ENCODE results near the gene ANKRD6.

Gene ANKRD6

DNA sequence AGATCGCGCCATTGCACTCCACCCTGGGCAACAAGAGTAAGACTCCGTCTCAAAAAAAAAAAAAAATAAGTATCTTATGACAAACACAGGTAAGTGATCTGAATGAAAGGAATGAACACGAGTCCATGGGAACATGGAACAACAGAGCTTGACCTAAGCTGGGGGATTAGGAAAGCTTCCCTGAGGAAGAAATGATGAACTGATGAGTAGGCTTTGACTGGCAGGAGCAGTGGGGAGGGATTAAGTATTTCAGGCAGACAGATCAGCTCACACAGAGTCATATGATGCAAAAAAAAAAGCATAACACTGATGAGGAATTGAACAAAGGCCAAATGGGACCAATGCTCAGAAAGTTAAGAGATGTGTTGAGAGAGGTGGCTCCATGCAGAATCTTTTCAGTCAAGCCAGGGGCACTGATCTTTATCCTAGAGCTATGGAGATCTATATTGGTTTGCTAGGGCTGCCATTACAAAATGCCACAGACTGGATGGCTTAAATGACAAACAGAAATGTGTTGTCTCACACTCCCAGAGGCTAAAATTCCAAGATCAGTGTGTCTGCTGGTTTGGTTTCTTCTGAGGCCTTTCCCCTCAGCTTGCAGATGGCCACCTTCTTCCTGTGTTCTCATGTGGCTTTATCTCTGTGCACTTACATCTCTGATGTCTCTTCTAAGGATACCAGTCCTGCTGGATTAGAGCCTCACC, 85.6 kb downstream of the ANKRD6 start:
- no peak for DNase-seq

DNA sequence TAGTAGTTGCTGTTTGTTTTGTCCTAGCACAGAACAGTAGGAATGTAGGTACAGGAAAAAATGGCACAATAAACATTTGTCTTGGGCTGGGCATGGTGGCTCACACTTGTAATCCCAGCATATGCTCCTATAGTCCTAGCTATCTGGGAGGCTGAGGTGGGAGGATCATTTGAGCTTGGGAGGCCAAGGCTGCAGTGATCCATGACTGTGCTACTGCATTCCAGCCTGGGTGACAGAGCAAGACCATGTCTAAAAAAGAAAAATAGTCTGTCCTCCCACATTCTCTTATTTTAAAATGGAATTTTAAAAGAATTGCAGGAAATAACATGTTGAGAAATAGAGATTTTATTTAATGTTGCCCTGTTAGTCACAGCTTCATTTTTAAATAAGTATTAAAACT, 87.8 kb downstream of the ANKRD6 start:
- no peak for DNase-seq

DNA sequence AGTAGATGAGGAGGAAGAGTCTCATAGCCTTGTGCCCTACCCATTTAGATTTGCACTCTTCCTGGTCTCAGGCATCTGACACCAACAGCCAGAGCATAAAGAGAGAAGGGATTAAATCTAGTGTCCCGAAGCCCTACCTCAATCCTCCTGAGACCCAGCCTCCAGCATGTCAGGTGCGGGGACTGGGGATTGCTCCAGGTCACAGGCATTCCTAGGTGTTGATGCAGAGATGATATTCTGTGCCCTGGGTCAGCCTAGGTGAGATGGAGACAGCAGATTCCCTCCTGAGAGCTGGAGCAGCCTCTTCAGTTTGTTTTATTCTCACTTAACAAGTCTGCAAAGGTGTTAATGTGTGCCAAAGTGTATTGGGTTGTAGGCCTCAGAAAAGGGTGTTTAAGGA, 89.8 kb downstream of the ANKRD6 start:
- no peak for DNase-seq

DNA sequence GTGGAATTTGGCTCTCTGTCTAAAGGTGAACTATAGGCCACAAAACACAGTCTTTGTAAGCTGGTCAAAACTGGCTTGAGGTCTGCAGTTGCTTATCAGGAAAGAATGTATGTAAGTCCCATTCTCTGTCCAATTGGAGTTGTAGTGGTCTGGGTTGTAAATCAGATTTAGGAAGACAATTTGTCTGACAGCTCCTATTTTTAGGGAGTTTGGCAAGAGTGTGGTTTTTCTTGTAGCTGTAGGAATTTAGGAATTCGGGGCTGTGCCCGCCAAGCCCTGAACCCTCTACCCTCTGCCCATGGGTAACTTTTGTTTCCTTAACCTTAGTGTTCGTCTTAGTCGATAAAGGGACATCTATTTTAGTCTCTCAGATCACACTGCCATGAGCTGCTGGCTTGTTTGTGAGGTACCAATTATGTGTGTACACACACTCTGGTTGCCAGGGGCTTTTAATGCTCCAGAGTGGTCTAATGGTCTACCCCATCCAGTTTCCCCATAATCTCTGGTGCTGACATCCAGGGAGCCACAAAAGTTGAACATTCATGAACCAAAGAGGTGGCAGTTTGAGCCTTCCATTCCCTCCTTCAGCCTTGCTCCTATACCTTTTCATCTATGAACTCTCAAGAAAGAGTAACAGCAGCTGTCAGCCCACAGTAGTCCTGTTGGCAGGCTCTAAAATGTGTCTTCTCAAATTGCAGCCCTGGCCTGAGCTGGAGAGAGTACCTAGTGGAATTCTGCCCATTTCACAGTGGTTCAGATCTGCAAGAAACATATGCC, 93.0 kb downstream of the ANKRD6 start:
- no peak for DNase-seq

DNA sequence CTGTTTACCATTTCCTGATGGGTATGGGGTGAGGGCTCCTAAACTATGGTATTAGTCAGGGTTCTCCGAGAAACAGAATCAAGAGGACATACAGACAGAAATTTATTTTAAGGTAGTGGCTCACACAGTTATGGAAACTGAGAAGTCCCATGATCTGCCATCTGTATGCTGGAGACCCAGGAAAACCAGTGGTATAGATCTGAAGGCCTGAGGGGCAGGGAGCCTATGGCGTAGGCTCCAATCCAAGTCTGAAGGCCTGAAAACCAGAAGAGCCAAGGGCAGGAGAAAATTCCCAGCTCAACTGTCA, 93.6 kb downstream of the ANKRD6 start:
- no peak for DNase-seq

DNA sequence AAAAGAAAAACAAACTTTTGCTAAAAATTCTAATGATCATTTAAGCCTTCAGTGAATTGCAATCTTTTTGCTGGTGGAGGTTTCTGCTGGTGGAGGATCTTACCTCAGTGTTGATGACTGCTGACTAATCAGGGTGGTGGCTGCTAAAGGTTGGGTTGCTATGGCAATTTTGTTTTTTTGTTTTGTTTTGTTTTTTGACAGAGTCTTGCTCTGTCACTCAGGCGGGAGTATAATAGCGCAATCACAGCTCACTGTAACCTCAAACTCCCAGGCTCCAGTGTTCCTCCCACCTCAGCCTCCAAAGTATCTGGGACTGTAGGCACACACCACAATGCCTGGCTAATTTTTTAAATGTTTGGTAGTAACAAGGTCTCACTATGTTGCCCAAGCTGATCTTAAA, 94.7 kb downstream of the ANKRD6 start:
- DNase-seq, result no peak

DNA sequence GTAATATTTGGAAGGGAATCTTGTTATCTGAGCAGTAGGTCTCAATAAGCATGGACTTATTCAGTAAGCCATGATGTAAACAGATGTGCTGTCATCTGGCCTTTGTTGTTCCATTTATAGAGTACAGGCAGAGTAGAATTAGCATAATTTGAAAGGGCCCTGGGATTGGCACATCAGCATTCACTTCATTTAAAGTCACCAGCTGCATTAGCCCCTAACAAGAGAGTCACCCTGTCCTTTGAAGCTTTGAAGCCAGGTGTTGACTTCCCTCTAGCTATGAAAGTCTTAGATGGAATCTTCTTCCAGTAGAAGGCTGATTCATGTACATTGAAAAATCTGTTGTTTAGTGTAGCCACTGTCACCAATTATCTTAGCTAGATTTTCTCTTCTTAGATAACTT, 95.9 kb downstream of the ANKRD6 start:
- no peak for DNase-seq

DNA sequence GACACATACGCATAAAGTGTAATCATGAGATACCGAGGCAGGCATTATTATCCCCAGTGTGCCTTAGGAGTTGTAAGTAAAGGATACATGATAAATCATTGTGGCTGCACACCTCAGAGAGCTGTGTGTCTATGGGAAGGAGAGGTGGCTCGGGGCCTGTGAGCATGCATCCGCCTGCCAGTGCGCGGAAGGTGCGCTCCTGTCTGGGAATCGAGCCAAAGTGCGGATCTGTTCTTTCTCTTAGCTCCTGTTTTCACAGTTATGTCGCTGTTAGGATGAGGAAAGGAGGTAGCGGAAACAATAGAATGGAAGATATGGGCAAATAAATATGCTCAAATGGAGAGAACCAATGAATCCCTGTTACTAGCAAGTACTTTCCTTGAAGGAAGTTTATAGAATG, 98.0 kb downstream of the ANKRD6 start:
- no peak for DNase-seq

DNA sequence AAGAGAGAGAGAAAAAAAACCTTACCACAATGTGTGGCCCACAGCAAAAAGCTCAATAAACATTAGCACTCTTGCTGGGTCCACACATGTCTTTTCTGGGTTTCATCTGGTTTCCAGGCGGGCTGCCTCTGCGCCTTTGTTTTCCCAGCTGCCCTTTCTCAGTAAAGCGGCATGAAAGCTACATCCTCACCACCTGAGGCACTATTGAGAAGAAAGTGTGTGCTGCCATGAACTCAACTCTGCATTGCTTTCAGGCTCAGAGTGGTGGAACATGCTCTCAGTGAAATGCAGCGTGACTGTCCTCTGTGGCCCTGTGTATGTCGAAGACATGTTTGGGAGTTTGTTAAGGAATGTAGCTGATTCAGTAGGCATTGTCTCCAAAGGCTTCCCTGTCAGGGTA, 103.3 kb downstream of the ANKRD6 start:
- no peak for DNase-seq

DNA sequence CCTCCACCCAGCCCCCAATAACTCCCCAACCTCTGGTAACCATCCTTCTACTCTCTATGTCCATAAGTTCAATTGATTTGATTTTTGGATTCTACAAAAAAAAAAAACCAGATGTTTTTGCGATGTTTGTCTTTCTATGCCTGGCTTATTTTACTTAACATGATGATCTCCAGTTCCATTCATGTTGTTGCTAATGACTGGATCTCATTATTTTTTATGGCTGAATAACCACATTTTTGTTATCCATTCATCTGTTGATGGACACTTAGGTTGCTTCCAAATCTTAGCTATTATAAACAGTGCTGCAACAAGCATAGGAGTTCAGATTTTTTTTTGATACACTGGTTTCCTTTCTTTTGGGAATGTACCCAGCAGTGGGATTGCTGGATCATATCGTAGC, 106.8 kb downstream of the ANKRD6 start:
- no peak for DNase-seq

DNA sequence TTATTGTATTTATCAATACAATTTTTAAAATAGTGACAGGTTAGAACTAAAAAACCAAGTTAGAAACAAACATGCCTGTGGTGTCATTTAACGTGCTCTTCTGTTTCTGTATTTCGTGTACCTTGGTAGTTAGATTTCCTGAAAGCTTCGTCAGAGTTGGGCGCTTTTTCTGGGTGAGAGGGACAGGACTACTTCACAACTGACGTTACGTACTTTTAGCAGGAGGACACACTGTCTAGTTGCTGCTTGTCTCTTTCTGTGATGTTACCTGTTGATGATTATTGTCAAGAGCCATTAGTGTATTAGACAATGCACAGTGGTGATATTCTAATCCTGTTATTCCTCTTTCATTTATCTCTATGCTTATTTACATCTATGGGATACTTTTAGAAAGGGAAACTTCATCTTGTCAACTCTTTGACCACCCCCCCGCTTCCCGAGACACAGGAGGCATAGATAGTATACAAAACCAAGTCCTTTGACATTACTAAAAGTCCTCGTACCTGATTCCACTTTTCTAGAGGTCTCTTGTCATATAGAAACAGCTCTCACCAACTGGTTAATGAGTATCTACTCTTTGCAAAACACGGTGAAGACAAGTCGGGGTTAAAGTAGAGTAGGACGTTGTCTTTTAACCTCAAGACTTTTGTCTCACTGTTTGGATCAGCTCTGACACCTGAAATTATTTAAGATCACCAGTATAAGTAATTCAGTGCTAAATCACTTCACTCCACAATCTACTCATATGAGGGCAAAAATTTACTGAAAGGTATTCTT, 109.3 kb downstream of the ANKRD6 start:
- no peak for DNase-seq

DNA sequence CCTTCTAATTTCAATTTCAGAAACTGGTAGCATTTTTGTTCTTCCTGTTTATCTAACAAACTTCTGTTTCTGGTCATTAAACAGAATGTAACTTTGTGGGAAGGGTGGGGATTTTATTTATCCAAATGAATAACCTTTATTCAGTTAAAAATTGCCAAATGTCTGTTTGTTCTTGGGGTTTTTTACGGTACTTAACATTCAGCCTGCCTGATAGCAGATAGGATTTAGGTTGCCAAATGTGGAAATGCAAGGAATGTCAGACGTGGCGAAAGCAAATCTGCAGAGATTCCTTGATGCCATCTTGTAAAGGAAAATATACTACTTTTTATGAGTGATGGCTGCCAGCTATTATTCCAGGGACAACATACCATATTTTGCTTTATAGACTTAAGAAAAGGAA, 109.9 kb downstream of the ANKRD6 start:
- no peak for DNase-seq

DNA sequence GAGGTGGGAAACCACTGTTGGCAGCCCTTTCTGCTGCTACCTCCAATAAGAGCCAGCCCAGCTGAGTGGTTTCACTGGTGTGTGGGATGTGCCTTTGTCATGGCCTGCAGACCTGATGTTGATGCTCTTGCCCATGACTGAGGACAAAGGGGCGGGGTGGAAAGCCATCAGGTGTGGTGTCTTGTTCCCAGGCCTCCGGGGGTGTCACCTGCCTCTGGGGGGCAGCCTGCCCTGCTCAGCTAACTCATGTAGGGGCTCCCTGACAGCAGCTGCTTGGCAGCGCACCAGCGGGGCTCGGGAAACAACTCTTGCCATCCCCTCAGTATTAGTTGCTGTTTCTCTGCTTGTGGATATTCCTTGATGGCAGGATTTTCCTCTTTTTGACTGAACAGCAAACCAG, 114.3 kb downstream of the ANKRD6 start:
- DNase-seq, result no peak

DNA sequence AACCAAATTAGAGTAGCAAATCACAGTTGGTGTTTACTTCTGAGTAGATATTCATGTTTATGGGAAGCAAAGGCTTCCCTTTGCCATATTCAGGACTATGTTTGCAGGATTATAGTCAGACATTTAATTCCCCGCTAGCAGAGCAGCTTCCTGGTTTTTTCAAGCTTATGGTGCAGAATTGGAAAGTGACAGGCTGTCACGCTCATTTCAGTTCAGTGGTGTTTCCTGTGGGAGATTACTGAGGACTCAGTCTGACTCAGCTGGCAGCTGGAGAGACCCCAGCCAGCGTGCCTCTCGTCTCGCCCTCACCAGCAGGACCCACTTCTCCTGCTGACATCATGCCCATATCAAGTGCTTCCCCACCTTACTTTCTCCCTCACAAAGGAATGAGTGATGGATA, 120.5 kb downstream of the ANKRD6 start:
- no peak for DNase-seq

DNA sequence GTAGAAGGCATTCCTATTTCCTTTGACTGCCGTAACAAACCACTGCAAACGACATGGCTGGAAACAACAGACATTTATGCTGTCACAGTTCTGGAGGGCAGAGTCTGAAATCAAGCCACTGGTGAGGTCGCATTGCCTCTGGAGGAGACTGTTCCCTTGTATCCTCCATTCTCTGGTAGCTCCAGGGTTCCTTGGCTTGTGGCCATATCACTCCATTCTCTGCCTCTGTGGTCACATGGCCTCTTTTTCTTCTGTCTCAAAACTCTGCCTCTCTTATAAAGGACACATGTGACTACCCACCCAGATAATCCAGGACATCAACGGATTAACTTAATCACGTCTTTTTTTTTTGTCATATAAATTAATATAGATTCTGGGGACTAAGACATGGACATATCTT, 121.2 kb downstream of the ANKRD6 start:
- DNase-seq, result no peak

DNA sequence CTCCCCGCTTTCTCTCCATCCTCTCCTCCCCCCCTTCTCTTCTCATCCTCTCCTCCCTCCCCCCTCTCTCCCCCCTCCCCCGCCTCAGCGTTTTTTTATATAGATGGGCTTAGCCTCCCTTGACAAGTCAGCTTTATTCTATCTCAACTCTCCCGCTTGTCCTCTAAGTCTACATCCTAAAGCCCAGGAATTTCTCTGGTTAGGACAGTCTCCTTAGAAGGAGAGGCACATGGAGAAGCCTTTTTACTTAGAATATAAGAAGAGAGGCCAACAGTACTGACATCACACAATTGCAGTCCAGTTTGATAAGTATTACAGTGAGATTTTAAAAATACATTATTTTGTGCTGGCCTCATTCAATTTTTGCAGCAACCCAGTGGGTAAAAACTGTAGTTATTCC, 122.1 kb downstream of the ANKRD6 start:
- no peak for DNase-seq

DNA sequence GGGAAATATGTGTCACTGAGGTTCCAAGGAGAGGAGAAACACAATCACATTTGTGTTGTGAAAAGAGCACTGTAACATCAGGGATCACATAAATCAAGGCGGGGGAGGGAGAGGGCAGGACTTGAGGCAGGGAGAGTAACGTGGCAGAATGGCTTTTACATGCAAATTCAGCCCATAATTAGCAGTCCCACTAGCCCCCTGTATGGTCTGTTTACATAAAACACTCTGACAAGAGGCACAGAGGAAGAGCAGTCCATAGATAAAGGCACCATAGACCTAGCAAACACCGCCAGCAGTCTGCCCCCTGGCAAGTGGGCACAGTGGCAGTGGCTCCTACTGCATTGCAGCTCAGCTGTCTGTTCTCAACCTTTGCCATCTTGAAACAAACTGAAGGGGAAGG, 122.9 kb downstream of the ANKRD6 start:
- DNase-seq, result no peak

DNA sequence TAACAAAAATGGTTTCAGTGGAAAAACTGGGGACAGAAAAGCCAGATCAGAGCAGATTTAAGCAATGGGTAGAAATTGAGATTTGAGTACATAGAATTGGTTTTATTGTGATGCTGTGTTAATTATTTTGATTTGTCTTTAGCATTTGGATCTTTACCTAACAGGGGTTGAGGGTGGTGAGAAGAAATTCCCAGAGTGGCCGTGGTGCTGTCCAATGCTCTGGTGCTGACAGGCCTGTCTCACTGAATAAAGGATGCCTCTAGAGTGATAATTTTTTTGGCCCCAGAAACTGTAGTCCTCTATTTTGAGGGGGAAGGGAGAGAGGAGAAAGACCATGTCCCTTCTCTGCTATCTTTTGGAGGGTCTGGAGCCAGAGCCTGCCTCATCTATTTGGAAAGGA, 126.5 kb downstream of the ANKRD6 start:
- no peak for DNase-seq

DNA sequence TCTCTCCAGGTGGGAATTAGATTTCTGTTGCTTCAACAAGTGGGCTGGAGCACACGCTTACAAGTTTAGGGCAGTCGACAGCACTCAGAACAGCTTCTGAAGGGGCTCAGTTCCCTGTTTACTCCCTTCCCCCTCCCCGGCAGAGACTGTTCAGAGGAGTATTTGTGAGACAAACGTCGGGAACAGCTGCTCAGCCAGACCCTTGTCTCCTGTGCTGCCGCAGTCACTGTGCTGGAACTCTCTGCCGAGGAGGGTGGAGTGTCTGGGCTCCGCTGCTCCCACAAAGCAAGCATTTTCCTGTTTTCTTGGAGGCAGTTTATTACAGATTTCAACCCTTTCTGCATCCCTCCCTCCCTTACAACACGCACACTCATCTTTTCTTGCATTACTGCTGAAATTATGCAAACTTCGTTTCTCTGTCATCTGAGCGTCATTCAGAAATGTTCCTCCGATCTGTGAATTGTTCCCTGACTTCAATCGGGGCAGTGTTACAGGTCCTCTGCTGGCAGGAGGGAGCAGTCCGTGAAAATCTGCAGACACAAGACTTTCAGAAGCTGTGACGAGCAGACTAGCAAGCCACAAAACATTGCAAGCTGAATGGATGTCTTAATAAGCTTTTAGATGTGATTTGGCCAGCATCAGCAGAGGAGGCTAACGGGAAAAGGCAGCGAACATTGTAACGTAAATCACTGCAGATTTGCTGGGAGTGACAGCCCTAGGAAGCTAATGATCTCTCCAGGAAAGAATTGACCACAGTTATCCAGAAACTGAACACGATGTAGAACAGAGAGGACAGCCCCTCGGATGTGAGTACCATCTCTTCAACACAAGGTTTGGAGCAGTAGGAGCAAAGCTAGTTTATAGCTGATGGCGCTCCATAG, 129.4 kb downstream of the ANKRD6 start:
- no peak for DNase-seq

DNA sequence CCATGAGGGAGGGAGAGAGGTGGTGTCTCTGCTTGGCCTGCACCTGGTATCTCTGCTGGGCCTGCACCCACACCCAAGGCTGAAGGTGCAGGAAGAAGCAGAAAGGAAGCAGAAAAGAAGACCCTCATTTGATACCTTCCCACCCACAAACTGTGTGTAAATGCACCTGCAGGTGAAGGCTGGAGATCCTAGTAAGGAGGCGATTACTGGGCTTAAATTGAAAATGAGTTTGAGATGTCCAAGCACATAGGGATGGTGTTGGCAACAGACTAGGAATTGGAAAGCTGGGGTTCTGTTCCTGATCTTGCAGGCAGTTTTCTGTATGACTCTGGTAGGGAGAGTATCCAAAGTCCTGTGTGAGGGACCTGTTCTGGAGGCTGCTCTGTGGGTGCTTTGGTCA, 130.9 kb downstream of the ANKRD6 start:
- DNase-seq, result no peak

DNA sequence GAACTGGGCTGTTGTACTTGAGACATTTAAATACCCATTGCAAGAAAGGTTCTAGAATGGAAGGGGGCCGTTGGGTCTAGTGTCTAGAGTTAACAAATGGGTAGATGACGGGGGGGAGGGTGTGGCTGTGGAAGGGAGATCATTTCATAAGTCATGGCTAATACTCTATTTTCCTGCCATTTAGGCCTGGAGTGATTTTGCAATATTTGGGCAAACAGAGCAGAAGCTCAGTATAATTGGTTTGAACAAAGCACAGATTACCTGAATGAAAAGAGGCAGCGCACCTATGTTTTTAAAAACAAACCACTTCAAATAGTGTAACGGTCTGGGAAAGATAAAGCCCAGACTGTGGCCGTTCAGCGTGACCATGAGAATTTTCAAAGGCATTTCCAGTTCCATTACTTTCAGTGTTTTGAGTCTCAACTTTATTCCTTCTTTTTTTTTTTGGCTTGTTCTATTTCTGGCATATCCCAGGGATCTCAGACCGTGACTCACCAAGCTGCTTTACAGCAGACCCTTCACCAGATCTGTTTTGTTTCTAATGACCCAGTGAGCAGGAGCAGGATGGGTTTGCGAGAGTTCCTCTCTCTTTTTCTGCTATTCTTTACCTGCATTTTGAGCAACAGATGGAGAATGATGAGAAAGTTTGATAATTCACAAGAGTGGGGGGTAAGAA, 131.9 kb downstream of the ANKRD6 start:
- no peak for DNase-seq

DNA sequence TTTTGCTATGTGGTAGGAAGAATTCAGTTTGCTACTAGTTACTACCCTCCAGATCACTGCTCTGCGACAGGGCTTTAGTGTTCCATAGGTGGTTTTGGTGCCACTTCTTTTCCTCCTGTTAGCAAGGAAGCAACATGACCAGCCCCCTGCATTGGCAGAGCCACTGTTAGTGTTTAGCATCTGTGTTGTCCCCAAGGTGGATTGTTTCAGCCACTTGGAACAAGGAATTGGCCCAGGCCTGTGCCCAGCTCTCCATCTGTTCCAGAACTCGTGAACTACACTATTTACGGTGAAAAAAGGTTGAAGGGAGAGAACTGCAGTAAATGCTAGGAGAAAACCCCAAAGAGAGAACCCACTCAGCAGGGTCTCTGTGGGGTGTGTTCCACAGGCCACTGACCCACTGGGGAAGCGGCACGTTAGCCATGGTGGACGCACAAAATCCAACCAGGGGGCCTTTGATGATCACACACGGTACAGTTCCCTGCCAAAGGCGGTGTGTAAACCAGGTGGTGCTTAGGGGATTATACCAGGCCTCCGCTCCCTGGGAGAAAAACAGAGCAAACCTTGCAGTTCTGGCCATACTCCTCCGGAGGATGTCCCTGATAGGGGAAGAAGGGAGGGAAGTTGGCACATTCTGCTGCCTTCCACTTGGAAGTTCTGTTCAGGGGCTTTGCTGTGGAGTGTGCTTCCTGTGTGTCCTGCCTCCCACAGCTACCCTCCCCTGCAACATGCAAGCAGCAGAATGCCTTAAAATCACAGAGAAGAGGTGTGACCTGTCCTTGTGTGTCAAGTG, 133.3 kb downstream of the ANKRD6 start:
- DNase-seq, result no peak

All from NCI-H2107 (cell line).